ENCODE results near the gene OLFML2A. TPM values are rescaled to one million over a fixed set of nuclear protein-coding genes. Genes with fewer than 3 reads are reported as not detected.
"Not testable (repeated sequence)": the region's sequence is repeated elsewhere in the genome, so short reads cannot be mapped to it uniquely, and the experiment has no call there.

OLFML2A gene
- 10 to 100 TPM; 21.4 to 23.8 (median 23.3) TPM for polyA plus RNA-seq (ENCODE audit: insufficient read length in 3 of 3)

DNA sequence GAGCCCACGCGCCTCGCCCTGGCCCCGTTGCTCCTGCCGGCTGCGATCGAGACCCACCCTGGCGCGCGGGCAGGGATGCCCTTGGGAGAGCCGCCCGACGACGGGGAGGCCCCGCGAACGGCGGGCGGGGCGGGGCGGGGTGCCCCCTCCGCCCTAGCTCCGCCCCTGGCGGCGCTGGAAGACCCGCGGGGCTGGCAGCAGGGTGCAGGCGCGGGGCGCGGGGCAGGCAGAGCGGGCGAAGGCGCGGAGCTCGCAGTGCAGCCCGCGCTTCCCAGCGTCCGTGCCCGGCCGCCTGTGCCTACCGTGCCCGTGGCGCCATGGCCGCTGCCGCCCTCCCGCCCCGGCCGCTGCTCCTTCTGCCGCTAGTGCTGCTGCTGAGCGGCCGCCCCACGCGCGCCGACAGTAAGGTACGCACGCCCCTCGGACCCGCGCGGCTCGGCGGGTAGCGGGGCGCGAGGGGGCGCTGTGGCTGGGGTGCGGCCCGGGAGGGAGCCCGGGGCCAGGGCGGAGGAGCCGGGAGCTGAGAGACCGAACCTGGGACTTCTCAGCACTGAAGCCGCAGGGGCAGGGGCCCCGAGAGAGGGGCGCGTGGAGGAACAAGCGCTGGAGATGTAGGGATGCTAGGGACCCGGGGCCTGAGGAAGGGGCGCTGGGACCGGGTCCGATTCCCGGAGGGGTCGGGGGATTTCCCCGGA, at the start of gene OLFML2A:
OLFML2A (plus strand) TSS at position 180 of the 695 bp plus-strand sequence; CDS start at position 318, 138 bp downstream.
- DNase-seq (ENCODE audit: low read depth in 3 of 3, low spot score in 2 of 3): no peak

DNA sequence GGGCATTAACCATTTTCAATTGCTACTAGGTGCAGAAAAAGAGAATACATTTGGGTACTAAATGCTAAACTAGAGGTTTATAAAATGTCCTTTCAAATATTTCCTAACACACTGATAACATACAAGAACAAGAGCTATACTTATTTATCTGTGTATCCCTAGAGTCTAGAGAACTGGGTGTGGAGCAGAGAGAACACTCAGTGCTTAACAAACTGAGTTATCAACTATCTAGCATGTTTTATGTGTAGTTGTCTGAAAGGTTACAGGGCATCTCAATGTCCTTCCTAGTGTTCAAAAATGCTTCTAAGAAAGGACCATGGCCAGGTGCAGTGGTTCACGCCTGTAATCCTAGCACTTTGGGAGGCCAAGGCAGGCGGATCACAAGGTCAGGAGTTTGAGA, 46.2 kb upstream of the OLFML2A start:
- no peak for DNase-seq (ENCODE audit: low read depth in 3 of 3, low spot score in 2 of 3)

DNA sequence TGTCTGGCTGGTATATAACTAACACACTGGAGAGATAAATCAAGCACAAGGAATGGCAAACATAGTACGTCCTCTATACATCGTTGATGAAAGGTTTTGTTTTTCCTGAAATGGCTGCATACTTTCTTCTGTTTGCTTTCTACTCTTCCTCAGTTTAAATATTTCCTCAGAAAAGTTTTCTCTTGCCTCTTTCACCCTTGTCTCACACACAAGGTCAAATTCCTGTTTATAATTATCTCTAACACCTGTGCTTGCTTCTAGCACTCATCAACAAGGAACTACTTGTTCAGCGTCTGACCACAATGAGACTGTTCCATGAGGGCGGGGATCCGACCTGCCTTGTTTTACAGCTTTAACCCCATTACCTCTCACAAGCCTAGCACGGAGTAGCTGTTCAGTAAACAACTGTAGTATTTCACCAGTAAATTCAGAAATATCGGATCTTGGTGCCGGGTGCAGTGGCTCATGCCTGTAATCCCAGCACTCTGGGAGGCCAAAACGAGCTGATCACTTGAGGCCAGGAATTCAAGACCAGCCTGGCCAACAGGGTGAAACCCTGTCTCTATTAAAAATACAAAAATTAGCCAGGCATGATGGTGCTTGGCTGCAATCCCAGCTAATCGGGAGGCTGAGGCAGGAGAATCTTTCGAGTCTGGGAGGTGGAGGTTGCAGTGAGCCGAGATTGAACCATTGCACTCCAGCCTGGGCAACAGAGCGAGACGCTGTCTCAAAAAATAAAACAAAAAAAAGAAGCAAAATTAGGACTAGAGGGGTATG, 42.8 kb upstream of the OLFML2A start:
- no peak for DNase-seq (ENCODE audit: low read depth in 3 of 3, low spot score in 2 of 3)

DNA sequence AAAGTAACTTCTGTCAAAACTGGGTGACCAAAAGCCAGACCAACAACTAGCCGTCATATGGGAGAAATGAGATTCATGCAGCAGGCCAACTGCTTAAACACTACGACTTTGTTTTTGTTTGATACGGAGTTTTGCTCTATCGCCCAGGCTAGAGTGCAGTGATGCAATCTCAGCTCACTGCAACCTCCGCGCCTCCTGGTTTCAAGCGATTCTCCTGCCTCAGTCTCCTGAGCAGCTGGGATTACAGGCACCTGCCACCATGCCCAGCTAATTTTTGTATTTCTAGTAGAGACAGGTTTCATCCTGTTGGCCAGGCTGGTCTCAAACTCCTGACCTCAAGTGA, 42.2 kb upstream of the OLFML2A start:
- DNase-seq (ENCODE audit: low read depth in 3 of 3, low spot score in 2 of 3): not testable (repeated sequence)

DNA sequence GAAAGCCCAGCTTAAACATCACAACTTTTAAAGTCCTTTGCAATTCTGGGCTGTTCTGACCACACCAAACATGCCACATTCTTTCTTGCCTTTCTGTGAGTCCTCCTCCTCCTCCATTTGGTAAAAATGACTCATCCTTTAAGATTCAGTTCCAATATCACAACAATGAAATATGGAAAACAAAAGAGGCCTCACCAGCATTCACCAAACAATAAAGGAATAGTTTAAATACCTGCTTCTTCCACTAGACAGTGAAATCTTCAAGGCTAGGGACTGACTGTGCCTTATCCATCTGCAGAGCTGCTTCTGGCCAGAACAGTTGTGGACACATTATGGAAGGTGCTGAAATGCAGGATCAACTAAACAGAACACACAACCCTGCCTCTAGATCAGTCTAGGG, 41.8 kb upstream of the OLFML2A start:
- no peak for DNase-seq (ENCODE audit: low read depth in 3 of 3, low spot score in 2 of 3)

DNA sequence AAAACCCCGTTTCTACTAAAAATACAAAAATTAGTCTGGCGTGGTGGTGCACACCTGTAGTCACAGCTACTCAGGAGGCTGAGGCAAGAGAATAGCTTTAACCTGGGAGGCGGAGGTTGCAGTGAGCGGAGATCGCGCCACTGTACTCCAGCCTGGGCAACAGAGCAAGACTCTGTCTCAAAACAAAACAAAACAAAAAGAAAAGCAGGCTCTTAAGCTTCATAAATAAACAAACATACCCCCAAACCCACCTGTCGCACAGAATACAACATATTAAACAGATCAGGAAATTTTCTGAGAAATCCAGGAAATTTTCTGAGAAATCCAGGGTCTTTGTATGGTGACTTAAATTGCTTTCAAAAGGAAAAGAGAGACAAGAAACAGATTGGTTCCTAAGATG, 38.9 kb upstream of the OLFML2A start:
- not testable (repeated sequence) for DNase-seq (ENCODE audit: low read depth in 3 of 3, low spot score in 2 of 3)

DNA sequence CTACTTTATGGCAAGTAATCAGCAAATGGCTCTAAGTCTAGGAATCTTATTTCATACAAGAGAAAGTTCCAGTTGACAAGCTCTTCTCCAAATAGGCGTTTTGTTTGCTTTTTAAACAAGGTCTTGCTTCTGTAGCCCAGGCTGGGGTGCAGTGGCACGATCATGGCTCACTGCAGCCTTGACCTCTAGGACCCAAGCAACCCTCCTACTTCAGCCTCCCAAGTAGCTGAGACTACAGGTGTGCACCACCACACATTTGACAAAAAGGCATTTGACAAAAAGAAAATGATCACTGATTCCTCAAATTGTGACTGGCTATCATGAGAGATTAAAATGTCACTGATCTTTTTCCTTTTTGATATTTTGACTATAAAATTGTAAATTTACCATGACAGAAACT, 37.6 kb upstream of the OLFML2A start:
- DNase-seq (ENCODE audit: low read depth in 3 of 3, low spot score in 2 of 3): no peak

DNA sequence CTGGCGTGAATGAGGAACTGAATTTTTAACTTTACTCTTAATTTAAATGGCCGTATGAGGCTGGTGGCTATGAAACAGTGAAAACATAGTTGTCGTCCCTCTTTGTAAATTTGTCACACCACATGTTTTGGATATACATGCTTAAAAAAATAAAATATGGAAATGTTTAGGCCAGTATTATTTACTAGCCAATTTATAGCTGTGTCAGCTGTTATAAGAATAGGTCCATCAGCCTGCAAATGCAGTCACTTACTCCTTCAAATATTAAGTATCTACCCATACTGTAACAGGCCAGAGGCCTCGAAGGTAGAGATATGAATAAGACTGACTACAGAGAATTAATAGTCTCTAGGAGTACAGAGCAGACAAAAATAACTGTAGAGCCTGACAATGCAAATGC, 35.8 kb upstream of the OLFML2A start:
- no peak for DNase-seq (ENCODE audit: low read depth in 3 of 3, low spot score in 2 of 3)

DNA sequence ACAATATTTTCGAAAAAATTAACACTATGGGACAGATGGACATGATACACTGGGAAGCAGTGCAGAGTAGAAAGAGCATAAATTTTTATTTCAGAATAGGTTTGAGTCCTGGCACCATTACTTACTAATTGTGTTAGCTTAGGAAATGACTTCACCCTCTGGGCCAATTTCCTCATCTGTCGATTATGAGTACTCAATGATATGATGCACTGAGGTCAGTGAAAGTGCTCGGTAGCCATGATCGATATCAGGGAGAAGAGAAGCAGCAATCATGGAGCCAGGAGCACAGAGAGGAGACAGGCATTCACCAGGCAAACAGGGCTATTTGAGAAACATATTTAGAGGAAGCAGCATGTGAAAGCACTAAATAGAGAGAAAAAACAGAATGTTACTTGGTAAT, 35.3 kb upstream of the OLFML2A start:
- DNase-seq (ENCODE audit: low read depth in 3 of 3, low spot score in 2 of 3): no peak

DNA sequence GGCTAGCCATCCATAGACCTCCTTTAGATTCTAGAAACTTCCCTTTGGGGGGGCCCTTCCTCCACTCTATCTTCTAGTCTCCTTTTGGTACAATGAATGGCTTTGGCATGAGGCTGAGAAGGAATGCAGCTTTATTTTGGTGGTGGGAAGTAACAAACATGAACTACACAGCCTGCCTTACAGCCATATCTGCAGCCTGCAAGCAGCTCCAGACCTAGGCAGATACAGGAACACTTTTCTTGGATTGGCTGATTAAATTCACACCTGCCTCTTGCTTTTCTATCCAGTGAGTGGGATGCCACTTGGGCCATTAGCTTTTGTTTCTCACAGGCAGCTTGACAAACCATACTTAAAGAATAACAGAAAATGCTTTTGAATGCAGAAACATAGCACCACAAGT, 34.0 kb upstream of the OLFML2A start:
- DNase-seq (ENCODE audit: low read depth in 3 of 3, low spot score in 2 of 3): no peak

DNA sequence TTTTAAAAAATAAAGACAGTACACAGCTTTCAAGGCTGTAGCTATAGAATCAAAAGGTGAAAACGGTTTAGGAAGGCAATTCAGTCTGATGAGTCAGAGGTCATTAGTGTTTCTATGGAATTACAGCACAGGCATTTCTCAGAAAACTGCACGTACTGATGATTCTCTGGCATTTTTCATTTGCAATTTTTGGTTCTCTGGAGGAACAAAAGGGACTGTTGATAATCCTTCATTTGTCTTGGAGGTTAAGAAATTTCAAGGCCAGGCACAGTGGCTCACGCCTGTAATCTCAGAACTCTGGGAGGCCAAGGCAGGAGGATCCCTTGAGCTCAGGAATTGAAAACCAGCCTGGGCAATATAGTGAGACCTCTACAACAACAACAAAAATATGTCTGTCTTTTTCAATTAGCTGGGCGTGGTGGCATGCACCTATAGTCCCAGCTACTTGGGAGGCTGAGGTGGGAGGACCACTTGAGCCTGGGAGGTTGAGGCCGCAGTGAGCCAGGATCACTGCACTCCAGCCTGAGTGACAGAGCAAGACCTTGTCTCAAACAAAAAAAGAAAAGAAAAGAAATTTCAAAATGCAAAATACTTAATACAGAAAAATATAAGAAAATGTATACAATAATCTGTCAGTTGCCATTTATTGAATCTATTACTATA, 33.1 kb upstream of the OLFML2A start:
- no peak for DNase-seq (ENCODE audit: low read depth in 3 of 3, low spot score in 2 of 3)

DNA sequence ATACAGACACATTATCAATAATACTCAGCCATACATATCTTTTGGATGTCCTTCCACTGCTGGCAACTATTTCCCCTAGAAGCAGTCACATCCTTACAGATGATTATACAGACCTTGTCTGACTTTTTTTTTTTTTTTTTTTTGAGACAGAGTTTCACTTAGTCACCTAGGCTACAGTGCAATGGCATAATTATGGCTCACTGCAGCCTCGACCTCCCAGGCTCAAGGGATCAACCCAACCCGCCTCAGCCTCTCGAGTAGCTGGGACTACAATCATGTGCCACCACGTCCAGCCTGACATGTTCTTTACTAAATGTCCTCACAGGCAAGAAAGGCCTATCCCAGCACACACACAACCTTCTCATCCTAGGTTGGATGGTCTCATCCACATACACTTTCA, 29.9 kb upstream of the OLFML2A start:
- DNase-seq (ENCODE audit: low read depth in 3 of 3, low spot score in 2 of 3): no peak

DNA sequence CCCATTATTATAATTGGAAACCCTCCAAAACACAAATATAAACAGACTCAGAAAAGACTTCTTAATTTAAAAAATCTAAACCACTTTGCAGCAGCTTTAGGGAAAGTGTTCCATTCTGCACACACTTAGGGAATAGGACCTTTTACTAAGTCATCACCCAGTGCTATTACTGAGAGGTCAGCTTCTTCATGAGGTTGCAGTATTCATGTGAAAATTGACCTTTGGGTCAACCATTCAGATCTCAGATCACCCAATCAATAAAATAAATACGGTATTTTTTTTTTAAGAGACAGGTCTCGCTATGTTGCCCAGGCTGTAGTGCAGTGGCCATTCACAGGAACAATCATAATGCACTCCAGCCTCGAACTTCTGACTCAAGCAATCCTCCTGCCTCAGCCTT, 27.6 kb upstream of the OLFML2A start:
- DNase-seq (ENCODE audit: low read depth in 3 of 3, low spot score in 2 of 3): no peak

DNA sequence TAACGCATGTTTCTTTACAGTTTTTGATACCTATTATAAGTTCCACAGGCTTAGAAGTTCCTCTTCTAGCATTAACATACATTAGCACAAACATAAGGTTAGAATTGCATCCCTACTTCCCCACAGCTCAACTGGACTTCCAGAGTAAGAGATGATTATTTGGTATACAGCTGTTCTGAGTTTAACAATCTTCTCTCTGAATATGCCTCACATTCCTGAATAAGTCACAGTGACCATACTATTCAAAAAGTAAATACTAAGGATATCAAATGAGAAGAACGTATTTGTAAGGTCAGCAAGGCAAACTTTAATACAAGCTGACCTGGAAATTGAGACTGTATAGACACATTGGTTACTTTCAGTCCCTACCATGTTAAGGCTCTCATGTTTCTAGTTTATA, 27.2 kb upstream of the OLFML2A start:
- DNase-seq (ENCODE audit: low read depth in 3 of 3, low spot score in 2 of 3): no peak

DNA sequence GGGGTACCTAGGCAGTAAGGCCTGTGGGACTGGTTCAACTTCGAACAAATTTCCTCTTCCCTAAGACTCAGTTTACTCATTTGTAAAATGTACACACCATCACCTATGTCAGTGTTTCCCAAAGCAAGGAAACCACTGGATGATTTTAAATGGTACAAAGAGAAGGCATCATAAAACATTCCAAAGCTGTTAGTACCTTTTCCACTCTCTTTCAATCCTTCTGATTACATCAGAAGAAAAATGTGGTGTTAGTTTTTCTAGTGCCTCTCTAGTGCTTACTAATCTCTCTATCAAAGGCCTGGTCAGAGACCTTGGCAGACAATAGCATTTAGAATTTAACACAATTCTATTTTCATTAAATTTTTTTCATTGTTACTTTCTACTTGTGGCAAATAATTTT, 24.0 kb upstream of the OLFML2A start:
- DNase-seq (ENCODE audit: low read depth in 3 of 3, low spot score in 2 of 3): no peak

DNA sequence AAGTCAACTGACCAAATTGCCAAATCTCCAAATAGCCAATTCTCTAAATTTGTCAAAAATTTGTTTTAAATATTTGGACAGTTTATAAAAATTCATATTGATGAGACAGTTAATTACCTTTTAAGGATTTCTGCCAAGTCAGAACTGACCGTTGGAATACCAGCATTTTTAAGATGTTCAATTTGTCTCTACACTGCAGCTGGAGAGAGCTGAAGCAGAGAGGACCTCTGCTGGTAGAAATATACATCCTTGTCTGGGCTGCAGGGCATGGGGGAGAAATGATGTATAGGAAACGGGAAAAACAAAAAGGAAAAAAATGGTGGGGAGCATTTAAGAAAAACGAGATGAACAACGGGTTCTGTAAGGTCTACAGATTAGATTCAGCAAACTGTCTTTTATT, 22.6 kb upstream of the OLFML2A start:
- no peak for DNase-seq (ENCODE audit: low read depth in 3 of 3, low spot score in 2 of 3)

DNA sequence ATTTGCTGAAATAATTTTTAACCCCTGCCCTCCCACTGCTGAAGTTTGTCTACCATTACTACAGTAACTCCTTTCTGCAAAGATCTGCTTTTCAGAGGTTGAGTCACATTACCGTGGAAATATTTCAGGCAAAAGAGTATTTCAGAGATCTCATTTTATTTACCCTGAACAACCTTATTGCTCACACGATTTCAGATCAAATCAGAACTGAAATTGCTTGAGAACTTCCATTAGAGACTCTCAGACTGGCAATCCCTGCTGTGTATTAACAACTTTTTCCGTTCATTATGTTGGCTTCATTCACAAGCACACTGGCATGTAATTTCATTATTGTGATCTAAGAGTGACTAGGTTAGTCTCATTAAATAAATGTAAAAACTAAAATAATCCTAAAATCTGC, 21.9 kb upstream of the OLFML2A start:
- DNase-seq (ENCODE audit: low read depth in 3 of 3, low spot score in 2 of 3): no peak

DNA sequence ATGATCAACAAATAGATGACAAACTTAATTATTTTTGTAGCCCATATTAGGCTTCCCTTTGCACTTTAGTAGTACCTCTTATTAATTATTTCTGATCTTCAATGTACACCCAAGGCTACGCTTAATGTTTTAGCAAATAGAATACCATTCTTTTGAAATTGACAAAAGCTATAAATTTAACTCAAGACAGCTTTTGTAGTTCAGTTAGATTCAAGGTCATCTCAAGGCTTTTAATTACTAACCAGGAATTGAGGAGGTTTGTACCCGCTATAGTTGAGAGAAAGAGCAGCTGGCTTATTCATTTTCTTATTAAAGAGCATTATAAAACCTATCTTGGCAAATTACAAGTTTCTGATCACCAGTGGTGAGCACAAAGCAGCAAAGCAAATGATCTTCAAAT, 20.9 kb upstream of the OLFML2A start:
- no peak for DNase-seq (ENCODE audit: low read depth in 3 of 3, low spot score in 2 of 3)

DNA sequence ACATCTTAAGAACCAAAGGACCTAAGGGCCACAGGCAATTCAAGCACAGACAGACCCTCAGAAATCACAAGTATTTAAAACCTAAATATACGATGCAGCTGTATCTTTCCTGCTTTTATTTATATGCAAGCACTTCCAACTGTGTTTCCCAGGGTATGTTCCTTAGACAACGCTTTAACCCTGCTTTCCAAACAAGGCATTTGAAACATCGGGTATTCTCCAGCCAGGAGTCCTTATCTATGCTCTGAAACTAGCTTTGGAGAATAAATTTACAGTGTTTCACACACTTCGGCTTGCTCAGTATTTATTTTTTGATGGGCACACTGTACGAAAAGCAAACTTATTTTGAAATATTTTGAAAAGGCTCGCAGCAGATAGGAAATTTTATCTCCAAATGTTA, 19.3 kb upstream of the OLFML2A start:
- no peak for DNase-seq (ENCODE audit: low read depth in 3 of 3, low spot score in 2 of 3)

DNA sequence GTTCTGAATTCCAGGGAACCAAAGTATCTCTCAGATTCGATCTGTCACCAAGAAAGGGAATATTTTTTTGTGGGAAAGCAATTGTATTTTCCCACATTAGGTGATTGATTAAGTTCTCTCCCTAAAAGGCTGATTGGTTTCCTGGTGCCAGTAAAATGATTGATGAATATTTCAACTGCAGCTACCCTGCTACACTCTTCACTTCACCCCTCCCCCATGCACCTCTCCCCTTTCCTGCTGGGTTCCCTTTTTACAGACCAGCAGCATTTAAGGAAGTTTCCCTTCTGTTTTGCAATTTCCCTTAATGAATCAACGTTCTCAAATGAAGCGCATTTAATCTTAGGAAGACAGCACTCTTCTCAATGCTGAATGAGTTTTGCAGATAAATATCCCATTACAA, 18.9 kb upstream of the OLFML2A start:
- no peak for DNase-seq (ENCODE audit: low read depth in 3 of 3, low spot score in 2 of 3)

DNA sequence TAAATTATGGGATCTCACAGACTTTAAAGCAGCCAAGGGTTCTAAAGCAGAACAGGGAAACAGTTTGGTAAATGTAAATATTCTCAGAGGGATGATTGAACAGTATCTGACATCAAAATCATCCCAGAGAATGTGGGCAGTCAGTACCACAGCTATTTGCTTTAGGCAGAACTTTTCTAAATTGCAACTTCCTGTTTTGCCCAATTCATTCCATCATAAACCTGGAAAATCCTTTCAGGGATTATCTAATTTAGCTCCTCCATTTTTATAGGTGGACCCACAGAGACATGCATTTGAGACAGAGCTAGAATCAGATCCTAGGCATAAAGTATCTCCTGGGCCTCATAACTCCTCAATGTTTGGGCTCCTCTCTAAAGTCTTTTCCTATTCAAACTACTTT, 18.2 kb upstream of the OLFML2A start:
- DNase-seq (ENCODE audit: low read depth in 3 of 3, low spot score in 2 of 3): no peak

DNA sequence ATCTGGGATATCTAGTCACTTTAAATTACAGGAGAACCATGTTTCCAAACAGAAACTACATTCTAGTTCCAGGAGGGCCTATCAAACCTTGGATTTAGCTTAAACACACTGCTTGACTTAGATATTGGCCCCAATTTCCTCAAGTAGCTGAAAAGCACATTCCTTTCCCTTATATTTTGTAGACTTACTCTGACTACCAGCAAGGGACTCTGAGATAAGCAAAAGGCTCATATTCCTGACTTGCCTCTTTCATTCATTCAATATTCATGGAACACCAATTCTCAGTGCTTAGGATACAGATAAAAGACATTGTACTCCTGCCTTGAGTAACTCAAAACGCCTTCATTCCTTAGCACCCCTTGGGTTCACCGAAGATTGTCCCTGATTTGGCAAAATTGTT, 17.6 kb upstream of the OLFML2A start:
- DNase-seq (ENCODE audit: low read depth in 3 of 3, low spot score in 2 of 3): no peak
